Gastrocnemius medialis (tissue), 4 donors: ENCODE measurements around the gene POLR2B. TPM values are rescaled to one million over a fixed set of nuclear protein-coding genes. Genes with fewer than 3 reads are reported as not detected.
"Not testable (repeated sequence)": the region's sequence is repeated elsewhere in the genome, so short reads cannot be mapped to it uniquely, and the experiment has no call there.

Experiments used
- ATAC-seq, 2 donors: fragments of 150-250 bp; one replicate each; pipeline ENCODE4 v1.9.1; 2016
- DNase-seq, 2 donors: peaks; one replicate each; pipeline ENCODE4 v3.0.0-alpha.2; 2019
- H3K27ac ChIP-seq, 4 donors: fragments of 200-600 bp; sonication (generic); 1 replicate in 1 of 4; 2 replicates in 3 of 4; pipeline ENCODE4 v1.5.1; 2016 to 2018; ENCODE audit warnings: mild to moderate bottlenecking in 2 of 4, moderate library complexity in 1 of 4
- H3K27me3 ChIP-seq, 3 donors: fragments of 200-600 bp; sonication (generic) in 2 of 3; 1 replicate in 1 of 3; 2 replicates in 2 of 3; pipeline versions ENCODE4 v1.5.1 to v1.6.0; 2016 to 2019; ENCODE audit warnings: mild to moderate bottlenecking in 1 of 3, moderate library complexity in 1 of 3
- H3K36me3 ChIP-seq, 2 donors: fragments of 200-600 bp; sonication (generic) in 1 of 2; one replicate each; pipeline ENCODE4 v1.5.1; 2017 to 2018
- H3K4me1 ChIP-seq, 2 donors: fragments of 200-600 bp; sonication (generic) in 1 of 2; one replicate each; pipeline ENCODE4 v1.5.1; 2016 to 2017; ENCODE audit warnings: mild to moderate bottlenecking in 2 of 2
- H3K4me3 ChIP-seq, 4 donors: fragments of 200-600 bp; sonication (generic) in 3 of 4; 1 replicate in 1 of 4; 2 replicates in 3 of 4; pipeline ENCODE4 v1.5.1; 2016 to 2019; ENCODE audit warnings: mild to moderate bottlenecking in 2 of 4
- H3K9me3 ChIP-seq, 3 donors: fragments of 200-600 bp; sonication (generic) in 2 of 3; 1 replicate in 1 of 3; 2 replicates in 2 of 3; pipeline ENCODE4 v1.5.1; 2016 to 2019
- CTCF ChIP-seq, 5 experiments: fragments of 450-650 bp in 3 of 5; fragments of 200-600 bp in 2 of 5; sonication (generic) in 2 of 5; IDR thresholded peaks in 4 of 5; conservative IDR thresholded peaks in 1 of 5; 1 replicate in 4 of 5; 2 replicates in 1 of 5; pipeline ENCODE4 v1.5.1; 2016 to 2019; ENCODE audit warnings: antibody characterized with exemption in 5 of 5, mild to moderate bottlenecking in 3 of 5, moderate library complexity in 3 of 5
- POLR2A ChIP-seq, 2 donors: fragments of 450-650 bp; IDR thresholded peaks; one replicate each; pipeline ENCODE4 v1.6.1; 2017; ENCODE audit warnings: antibody characterized with exemption in 2 of 2, mild to moderate bottlenecking in 2 of 2, moderate library complexity in 2 of 2
- in situ Hi-C, 4 donors: fragments of 200-750 bp; cut with MboI; loops; one replicate each; pipeline versions ENCODE4 v1.15.0 to v1.8.0; 2017; ENCODE audit warnings: low sequenced_read_pairs in 4 of 4
- intact Hi-C: fragments of 100-400 bp; cut with DNase I; formaldehyde crosslinking; loops from one replicate; pipeline ENCODE4 v1.15.1; 2023; ENCODE audit warnings: low total_unique reads
- total RNA-seq, 4 donors: library from RNA; depleted of rRNA; stranded (reverse); fragments of >200 nt; gene quantifications; one replicate each; pipeline versions ENCODE4 v1.1.0 to v1.2.3, GENCODE V29; 2016

The POLR2B gene
- total RNA-seq, 4 donors from 2014 or later = 67.1 to 90.7 (median 84.1) TPM

GRCh38 chr4:57053508-57053907 is 74.8 kb downstream of the POLR2B start:
- intact Hi-C loops = no loop called here
- ATAC-seq = no peak
- Histone ChIP-seq H3K9me3 (no peaks in the 10 kb centered on the region), H3K4me3 (no peak overlapping the region), H3K4me1 (peaks cover 4 to 23% of the 10 kb centered on the region in 2 donors), H3K36me3 (no peaks in the 10 kb centered on the region), H3K27me3 (no peaks in the 10 kb centered on the region), H3K27ac (peak overlapping the region in 3 of 4 donors; percentile 9 to 44 (median 33))
- TF ChIP-seq CTCF (IDR thresholded peaks at IDR 0.05 in 4 of 5, conservative IDR thresholded peaks at IDR 0.05 in 1 of 5) (no peak), POLR2A (IDR thresholded peaks at IDR 0.05) (no peak)
- in situ Hi-C loops = no loop called here
- no peak for DNase-seq

GRCh38 chr4:57055886-57056285 is 77.2 kb downstream of the POLR2B start:
- intact Hi-C loops (no loop called here), in situ Hi-C loops (no loop called here)
- peaks cover 0 to 18% of the 10 kb centered on the region in 2 donors for H3K4me1 ChIP-seq
- no peaks in the 10 kb centered on the region for H3K27me3 ChIP-seq
- H3K27ac ChIP-seq = no peak overlapping the region
- no peaks in the 10 kb centered on the region for H3K36me3 ChIP-seq
- no peak for ATAC-seq
- H3K9me3 ChIP-seq = no peaks in the 10 kb centered on the region
- DNase-seq = no peak
- TF ChIP-seq CTCF (IDR thresholded peaks at IDR 0.05 in 4 of 5, conservative IDR thresholded peaks at IDR 0.05 in 1 of 5) (no peak), POLR2A (IDR thresholded peaks at IDR 0.05) (no peak)
- H3K4me3 ChIP-seq = no peak overlapping the region

GRCh38 chr4:57059890-57060716 is 81.4 kb downstream of the POLR2B start:
- Histone ChIP-seq H3K36me3 (no peaks in the 10 kb centered on the region), H3K4me3 (no peak overlapping the region), H3K4me1 (peaks cover 10 to 16% of the 10 kb centered on the region in 2 donors), H3K9me3 (no peaks in the 10 kb centered on the region), H3K27me3 (no peaks in the 10 kb centered on the region), H3K27ac (peak overlapping the region in 2 of 4 donors; percentile 1 to 24)
- no peak for ATAC-seq
- in situ Hi-C loops (no loop called here), intact Hi-C loops (no loop called here)
- no peak for DNase-seq
- TF ChIP-seq CTCF (IDR thresholded peaks at IDR 0.05 in 4 of 5, conservative IDR thresholded peaks at IDR 0.05 in 1 of 5) (no peak), POLR2A (IDR thresholded peaks at IDR 0.05) (no peak)

- H3K27me3 ChIP-seq, H3K36me3 ChIP-seq, ATAC-seq, DNase-seq, intact Hi-C loops, H3K9me3 ChIP-seq, H3K4me3 ChIP-seq, in situ Hi-C loops: not testable (repeated sequence)
- H3K27ac ChIP-seq = peak overlapping the region in 3 of 4 donors; percentile 1 to 24 (median 5)
- H3K4me1 ChIP-seq = peaks cover 10 to 16% of the 10 kb centered on the region in 2 donors
Observed at GRCh38 chr4:57060717-57061067, 82.0 kb downstream of the POLR2B start.

- Histone ChIP-seq H3K27ac (peak overlapping the region in 2 of 4 donors; percentile 5 to 24), H3K27me3 (no peaks in the 10 kb centered on the region), H3K36me3 (no peaks in the 10 kb centered on the region), H3K4me3 (no peak overlapping the region), H3K4me1 (peaks cover 10 to 20% of the 10 kb centered on the region in 2 donors), H3K9me3 (no peaks in the 10 kb centered on the region)
- intact Hi-C loops = no loop called here
- TF ChIP-seq POLR2A (IDR thresholded peaks at IDR 0.05) (no peak), CTCF (IDR thresholded peaks at IDR 0.05 in 4 of 5, conservative IDR thresholded peaks at IDR 0.05 in 1 of 5) (no peak)
- ATAC-seq (no peak), DNase-seq (no peak)
- in situ Hi-C loops = no loop called here
Observed at GRCh38 chr4:57061395-57061794, 82.7 kb downstream of the POLR2B start.
